BJ (cell line): Measurements from ENCODE around the gene MICA. TPM values are rescaled to one million over a fixed set of nuclear protein-coding genes. Genes with fewer than 3 reads are reported as not detected.

ENCODE experiments used
- CTCF ChIA-PET: fragments of 350-600 bp; formaldehyde crosslinking; extraction: SDS; loops from one replicate; lab custom pipeline; 2021; ENCODE audit warnings: antibody characterized with exemption, inconsistent platforms; lab: Yijun Ruan, JAX
- POLR2A ChIA-PET: fragments of 300-600 bp; sonication (Branson Sonifier 250); formaldehyde crosslinking; extraction: SDS; loops from one replicate; lab custom pipeline; 2021; ENCODE audit warnings: antibody characterized with exemption; lab: Charles Lee
- DNase-seq: peaks from one replicate; pipeline ENCODE4 v3.0.0-alpha.2; 2011; ENCODE audit warnings: low read depth
- H3K27me3 ChIP-seq: 2 replicates; pipeline ENCODE4 v1.6.0; 2011; ENCODE audit warnings: low read length; ENCODE audit not compliant: control insufficient read depth, insufficient read depth
- H3K36me3 ChIP-seq: 2 replicates; pipeline ENCODE4 v1.5.1; 2011; ENCODE audit warnings: low read length; ENCODE audit not compliant: control insufficient read depth, insufficient read depth
- H3K4me3 ChIP-seq: 2 replicates; pipeline ENCODE4 v1.5.1; 2011; ENCODE audit warnings: low read depth, mild to moderate bottlenecking, control low read depth, low read length
- polyA plus RNA-seq: library from polyadenylated mRNA; depleted of rRNA; stranded (reverse); fragments of >200 nt; gene quantifications from 2 replicates; pipeline ENCODE4 v1.2.3, GENCODE V29; 2011
- TF ChIP-seq, protein P1 (sequence below): IDR thresholded peaks from 2 replicates; pipeline ENCODE4 v1.5.1; 2011; ENCODE audit warnings: low read depth, mild to moderate bottlenecking, control low read depth, inconsistent platforms, low read length, moderate library complexity; ENCODE audit not compliant: insufficient read depth

The MICA gene
- polyA plus RNA-seq, 1 experiment, result 96.1 TPM

GRCh38 chr6:31375699-31376098, 27.7 kb upstream of the MICA start:
- TF ChIP-seq, protein P1, sequence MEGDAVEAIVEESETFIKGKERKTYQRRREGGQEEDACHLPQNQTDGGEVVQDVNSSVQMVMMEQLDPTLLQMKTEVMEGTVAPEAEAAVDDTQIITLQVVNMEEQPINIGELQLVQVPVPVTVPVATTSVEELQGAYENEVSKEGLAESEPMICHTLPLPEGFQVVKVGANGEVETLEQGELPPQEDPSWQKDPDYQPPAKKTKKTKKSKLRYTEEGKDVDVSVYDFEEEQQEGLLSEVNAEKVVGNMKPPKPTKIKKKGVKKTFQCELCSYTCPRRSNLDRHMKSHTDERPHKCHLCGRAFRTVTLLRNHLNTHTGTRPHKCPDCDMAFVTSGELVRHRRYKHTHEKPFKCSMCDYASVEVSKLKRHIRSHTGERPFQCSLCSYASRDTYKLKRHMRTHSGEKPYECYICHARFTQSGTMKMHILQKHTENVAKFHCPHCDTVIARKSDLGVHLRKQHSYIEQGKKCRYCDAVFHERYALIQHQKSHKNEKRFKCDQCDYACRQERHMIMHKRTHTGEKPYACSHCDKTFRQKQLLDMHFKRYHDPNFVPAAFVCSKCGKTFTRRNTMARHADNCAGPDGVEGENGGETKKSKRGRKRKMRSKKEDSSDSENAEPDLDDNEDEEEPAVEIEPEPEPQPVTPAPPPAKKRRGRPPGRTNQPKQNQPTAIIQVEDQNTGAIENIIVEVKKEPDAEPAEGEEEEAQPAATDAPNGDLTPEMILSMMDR, result no peak
- DNase-seq, result no peak
- ChIA-PET POLR2A (no interaction called here), CTCF (interaction anchor here (1.1 to 4.8 kb wide), 4 partner anchors 8 to 67 kb away, joined by 3 to 28 read pairs (median 4); no protein-coding TSS in a partner anchor)
- Histone ChIP-seq H3K4me3 (no peak overlapping the region), H3K27me3 (peaks cover 7% of the 10 kb centered on the region), H3K36me3 (no peaks in the 10 kb centered on the region)

DNA sequence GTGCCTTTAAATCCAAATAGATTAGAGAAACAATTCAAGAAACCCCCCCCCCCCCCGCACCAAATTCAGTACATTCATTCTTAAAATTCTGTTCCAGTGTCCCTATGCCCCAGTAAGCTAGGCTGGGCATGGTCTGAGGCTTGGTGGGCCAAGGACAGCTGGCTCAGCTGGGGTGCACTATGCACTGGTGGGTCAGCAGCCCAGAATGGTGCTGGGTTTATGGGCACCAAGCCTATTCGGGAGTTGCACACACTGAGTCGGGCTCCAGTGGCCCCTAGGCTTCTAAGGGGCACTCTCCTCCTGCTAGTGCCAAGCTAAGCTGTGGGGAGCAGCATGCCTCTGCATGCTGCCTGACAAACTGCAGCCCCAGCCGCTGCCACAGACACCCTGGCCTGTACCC, 26.4 kb upstream of the MICA start:
- Histone ChIP-seq H3K4me3 (no peak overlapping the region), H3K27me3 (peaks cover 9% of the 10 kb centered on the region), H3K36me3 (no peaks in the 10 kb centered on the region)
- TF ChIP-seq, protein P1, result no peak
- CTCF ChIA-PET, result interaction anchor here (1.3 to 4.8 kb wide), 3 partner anchors 10 to 23 kb away, joined by 3 to 28 read pairs (median 5); no protein-coding TSS in a partner anchor
- DNase-seq, result no peak
- POLR2A ChIA-PET, result no interaction called here

GRCh38 chr6:31378062-31378720, 25.2 kb upstream of the MICA start:
- TF ChIP-seq, protein P1, result no peak
- ChIA-PET POLR2A (no interaction called here), CTCF (interaction anchor here (4.8 kb wide), 1 partner anchor 11 kb away, joined by 28 read pairs; no protein-coding TSS in a partner anchor)
- DNase-seq, result no peak
- no peaks in the 10 kb centered on the region for H3K36me3 ChIP-seq
- peaks cover 9% of the 10 kb centered on the region for H3K27me3 ChIP-seq
- no peak overlapping the region for H3K4me3 ChIP-seq

GRCh38 chr6:31378721-31379103, 24.7 kb upstream of the MICA start:
- TF ChIP-seq, protein P1, result no peak
- H3K27me3 ChIP-seq, result peaks cover 9% of the 10 kb centered on the region
- CTCF ChIA-PET, result interaction anchor here (4.8 kb wide), 1 partner anchor 11 kb away, joined by 28 read pairs; no protein-coding TSS in a partner anchor
- no peak for DNase-seq
- H3K4me3 ChIP-seq, result no peak overlapping the region
- no peaks in the 10 kb centered on the region for H3K36me3 ChIP-seq
- POLR2A ChIA-PET, result no interaction called here

DNA sequence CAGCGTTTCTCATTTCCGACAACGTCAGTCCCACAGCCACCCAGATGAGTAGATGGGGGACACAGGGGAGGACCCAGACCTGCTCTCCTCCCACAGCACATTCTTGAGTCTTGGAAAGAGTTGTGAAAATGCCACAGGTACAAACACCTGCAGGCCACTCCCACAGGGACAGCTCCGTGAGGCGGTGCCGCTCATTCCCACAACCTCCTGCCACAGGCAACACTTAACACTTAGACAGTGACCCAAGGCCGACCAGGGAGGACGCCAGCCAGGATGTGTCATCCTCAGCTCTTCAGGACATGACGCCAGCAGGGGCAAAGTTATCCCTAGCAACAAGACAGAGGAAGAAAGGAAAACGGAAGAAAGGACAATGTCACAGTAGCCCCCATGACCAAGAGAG, 23.5 kb upstream of the MICA start:
- ChIA-PET POLR2A (no interaction called here), CTCF (interaction anchor here (0.9 to 2.4 kb wide), 2 partner anchors 8 to 14 kb away, joined by 3 to 14 read pairs; no protein-coding TSS in a partner anchor)
- Histone ChIP-seq H3K36me3 (no peaks in the 10 kb centered on the region), H3K27me3 (peaks cover 9% of the 10 kb centered on the region), H3K4me3 (no peak overlapping the region)
- TF ChIP-seq, protein P1, result no peak
- DNase-seq, result no peak
